Measurements from ENCODE around the gene MON2. TPM values are rescaled to one million over a fixed set of nuclear protein-coding genes. Genes with fewer than 3 reads are reported as not detected.

MON2 gene
- total and polyA plus RNA-seq, 4 experiments from 2014 or later, result 13.5 to 88.5 (median 51.1) TPM

DNA sequence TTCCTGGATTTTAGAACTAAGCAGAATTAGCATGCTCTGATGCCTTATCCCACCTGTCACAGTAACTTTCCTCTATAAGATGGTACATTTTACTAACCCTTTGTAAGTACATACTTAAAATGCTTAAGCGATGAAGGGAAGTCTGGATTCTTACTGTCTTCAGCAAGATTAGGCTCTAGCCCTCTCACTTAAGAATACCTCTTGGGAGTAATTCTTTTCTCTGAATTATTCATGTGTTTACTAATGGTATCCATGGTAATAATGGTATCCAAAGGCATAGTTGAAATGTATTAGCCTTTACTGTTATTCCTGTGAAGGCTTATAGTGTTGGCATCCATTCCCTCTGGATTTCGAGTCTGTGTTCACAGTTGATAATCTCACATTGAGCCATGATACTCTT is 176.9 kb downstream of the MON2 start:
- ChIA-PET CTCF (ENCODE audit: partially characterized antibody) (no interaction called here), POLR2A (ENCODE audit: partially characterized antibody) (no interaction called here)
- intact Hi-C loops (cut with micrococcal nuclease), result no loop called here
- H3K4me3 ChIP-seq (ENCODE audit: low read length in 2 of 2), result no peak overlapping the region
- peaks cover 17% of the 10 kb centered on the region for H3K4me1 ChIP-seq (ENCODE audit: insufficient read depth, low read length)
- H3K4me3 Mint-ChIP-seq, result no peak overlapping the region
- peaks cover 9 to 15% (median 13%) of the 10 kb centered on the region in 4 donors for H3K4me1 Mint-ChIP-seq
- no peaks in the 10 kb centered on the region for H3K27me3 Mint-ChIP-seq
- no peaks in the 10 kb centered on the region for H3K27me3 ChIP-seq (ENCODE audit: insufficient read depth, low read length)
- H3K36me3 Mint-ChIP-seq, result no peaks in the 10 kb centered on the region
- no peaks in the 10 kb centered on the region for H3K9me3 ChIP-seq (ENCODE audit: control insufficient read depth in 1 of 2, low read length in 2 of 2)
- H3K36me3 ChIP-seq (ENCODE audit: insufficient read depth, low read length), result no peaks in the 10 kb centered on the region
- H3K9me3 Mint-ChIP-seq, result peaks cover 0 to 2% (median 0%) of the 10 kb centered on the region in 8 donors
- DNase-seq, result no peak
- no peak overlapping the region for H3K27ac Mint-ChIP-seq
- no peak overlapping the region for H3K27ac ChIP-seq (ENCODE audit: low read depth, low read length)

DNA sequence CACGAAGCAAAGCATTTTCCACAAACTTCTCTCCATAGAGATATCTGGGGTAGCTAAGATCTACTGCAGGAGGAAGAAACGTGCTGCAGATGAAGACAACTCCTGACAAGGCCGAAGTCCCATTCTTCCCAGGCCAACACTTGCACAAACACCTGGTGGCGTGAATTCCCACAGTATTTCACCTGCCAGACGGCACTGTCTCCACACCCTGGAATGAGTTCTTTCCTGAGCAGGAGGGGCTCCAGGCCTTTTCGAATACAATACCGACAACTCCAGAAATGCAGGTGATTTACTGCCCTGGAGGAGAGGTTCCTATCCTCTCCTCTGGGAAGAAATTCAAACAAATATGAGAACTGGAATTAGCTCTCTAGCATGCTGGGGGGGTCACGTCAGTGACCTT is 179.9 kb downstream of the MON2 start:
- Histone ChIP-seq H3K9me3 (ENCODE audit: control insufficient read depth in 1 of 2, low read length in 2 of 2) (no peaks in the 10 kb centered on the region), H3K36me3 (ENCODE audit: insufficient read depth, low read length) (no peaks in the 10 kb centered on the region), H3K27ac (ENCODE audit: low read depth, low read length) (no peak overlapping the region), H3K4me3 (ENCODE audit: low read length in 2 of 2) (no peak overlapping the region), H3K4me1 (ENCODE audit: insufficient read depth, low read length) (peaks cover 4% of the 10 kb centered on the region), H3K27me3 (ENCODE audit: insufficient read depth, low read length) (no peaks in the 10 kb centered on the region)
- ChIA-PET POLR2A (ENCODE audit: partially characterized antibody) (no interaction called here), CTCF (ENCODE audit: partially characterized antibody) (no interaction called here)
- no peaks in the 10 kb centered on the region for H3K27me3 Mint-ChIP-seq
- no peak overlapping the region for H3K27ac Mint-ChIP-seq
- H3K9me3 Mint-ChIP-seq, result no peaks in the 10 kb centered on the region
- DNase-seq, result no peak
- H3K36me3 Mint-ChIP-seq, result no peaks in the 10 kb centered on the region
- no peak overlapping the region for H3K4me3 Mint-ChIP-seq
- peaks cover 3 to 6% (median 5%) of the 10 kb centered on the region in 4 donors for H3K4me1 Mint-ChIP-seq
- intact Hi-C loops (cut with micrococcal nuclease), result no loop called here

DNA sequence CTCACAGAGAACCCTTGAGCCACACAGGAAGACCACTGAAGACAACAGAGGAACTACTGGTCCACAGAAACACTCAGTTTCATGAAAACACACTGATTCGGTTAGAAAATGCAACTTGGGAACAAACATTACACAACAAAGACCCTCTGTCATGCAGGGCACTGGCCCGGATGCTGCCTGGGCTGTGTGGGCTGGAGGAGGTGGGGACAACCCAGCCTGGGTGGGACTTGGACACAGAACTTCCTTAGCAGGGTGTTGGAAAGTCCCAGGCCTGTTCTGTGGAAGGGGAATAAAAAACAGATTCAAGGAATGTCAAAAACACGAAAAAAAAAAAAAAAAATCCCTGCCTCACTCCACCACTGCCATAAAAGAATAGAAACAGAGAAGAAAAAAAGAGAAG is 181.0 kb downstream of the MON2 start:
- Histone ChIP-seq H3K4me1 (ENCODE audit: insufficient read depth, low read length) (no peaks in the 10 kb centered on the region), H3K27me3 (ENCODE audit: insufficient read depth, low read length) (no peaks in the 10 kb centered on the region), H3K36me3 (ENCODE audit: insufficient read depth, low read length) (no peaks in the 10 kb centered on the region), H3K27ac (ENCODE audit: low read depth, low read length) (no peak overlapping the region), H3K9me3 (ENCODE audit: control insufficient read depth in 1 of 2, low read length in 2 of 2) (no peaks in the 10 kb centered on the region), H3K4me3 (ENCODE audit: low read length in 2 of 2) (no peak overlapping the region)
- Mint-ChIP-seq H3K27me3 (no peaks in the 10 kb centered on the region), H3K27ac (no peak overlapping the region), H3K36me3 (no peaks in the 10 kb centered on the region), H3K4me1 (peaks cover 0 to 1% (median 0%) of the 10 kb centered on the region in 4 donors), H3K9me3 (no peaks in the 10 kb centered on the region), H3K4me3 (no peak overlapping the region)
- no peak for DNase-seq
- ChIA-PET CTCF (ENCODE audit: partially characterized antibody) (no interaction called here), POLR2A (ENCODE audit: partially characterized antibody) (no interaction called here)
- intact Hi-C loops (cut with micrococcal nuclease), result no loop called here

DNA sequence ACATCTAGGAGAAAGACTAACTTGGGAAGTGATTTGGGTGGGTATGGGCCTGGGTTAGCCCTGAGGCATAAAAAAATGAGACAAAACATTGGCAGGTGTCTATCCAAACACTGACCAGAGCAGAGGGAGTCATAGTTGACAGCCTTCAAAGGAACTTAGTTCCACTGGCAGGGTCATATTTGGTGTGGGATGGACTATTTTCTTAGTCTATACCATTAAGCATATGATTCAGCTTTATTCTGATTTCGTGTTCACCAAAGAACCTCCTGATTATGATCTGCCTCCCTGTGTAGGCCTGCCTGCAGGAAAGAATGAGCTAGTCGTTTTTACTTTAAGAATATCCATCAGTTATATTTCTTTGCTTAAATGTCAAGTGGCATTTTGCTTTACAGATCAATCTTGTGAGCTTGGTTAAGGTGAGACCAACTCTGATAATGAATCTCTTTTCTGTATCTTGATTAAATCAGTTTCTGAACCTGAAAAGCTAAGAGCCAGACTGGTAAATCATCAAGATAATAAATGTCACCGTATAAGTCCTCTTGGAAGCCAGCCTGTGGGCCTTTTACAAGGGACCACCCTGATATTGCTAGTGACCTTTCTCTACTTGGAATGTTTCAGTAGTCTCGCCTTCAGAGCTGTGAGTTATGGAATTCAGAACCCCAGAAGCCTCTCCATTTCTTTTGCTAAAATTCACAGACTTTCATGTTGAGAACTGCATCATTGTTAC is 182.9 kb downstream of the MON2 start:
- no peaks in the 10 kb centered on the region for H3K36me3 Mint-ChIP-seq
- no peak overlapping the region for H3K27ac ChIP-seq (ENCODE audit: low read depth, low read length)
- no peak overlapping the region for H3K4me3 Mint-ChIP-seq
- POLR2A ChIA-PET (ENCODE audit: partially characterized antibody), result no interaction called here
- no peak for DNase-seq
- H3K36me3 ChIP-seq (ENCODE audit: insufficient read depth, low read length), result no peaks in the 10 kb centered on the region
- H3K4me1 ChIP-seq (ENCODE audit: insufficient read depth, low read length), result peaks cover 3% of the 10 kb centered on the region
- peak overlapping the region in 1 of 7 donors; percentile 39 for H3K27ac Mint-ChIP-seq
- H3K27me3 ChIP-seq (ENCODE audit: insufficient read depth, low read length), result no peaks in the 10 kb centered on the region
- no peak overlapping the region for H3K4me3 ChIP-seq (ENCODE audit: low read length in 2 of 2)
- no peaks in the 10 kb centered on the region for H3K27me3 Mint-ChIP-seq
- H3K9me3 Mint-ChIP-seq, result no peaks in the 10 kb centered on the region
- peaks cover 2 to 4% (median 3%) of the 10 kb centered on the region in 4 donors for H3K4me1 Mint-ChIP-seq
- intact Hi-C loops (cut with micrococcal nuclease), result no loop called here
- no peaks in the 10 kb centered on the region for H3K9me3 ChIP-seq (ENCODE audit: control insufficient read depth in 1 of 2, low read length in 2 of 2)
- CTCF ChIA-PET (ENCODE audit: partially characterized antibody), result interaction anchor here (1.2 to 1.9 kb wide), 3 partner anchors 9 to 149 kb away, joined by 3 to 6 read pairs (median 3); no protein-coding TSS in a partner anchor

Small RNA genes within 50 kb of the gene (microRNA-seq; reads per million reads assigned to microRNA genes)
- gene MIRLET7I (ENCODE audit: borderline microRNAs expressed, borderline number of aligned reads, borderline replicate concordance), result 54,584 reads per million, percentile 98 among the genes with 10 or more reads in this experiment

Other genes starting within 250 kb of the MON2 start
- 100 to 1,000 TPM; 150 to 156 TPM for gene USP15, start 206.4 kb upstream of the MON2 start, total RNA-seq
- gene USP15, start 206.4 kb upstream of the MON2 start, polyA plus RNA-seq, result 10 to 100 TPM; 79.1 to 87.4 TPM

All from CD4-positive, alpha-beta memory T cell (primary cell).